ENCODE measurements around the gene BTBD1.

BTBD1 gene

DNA sequence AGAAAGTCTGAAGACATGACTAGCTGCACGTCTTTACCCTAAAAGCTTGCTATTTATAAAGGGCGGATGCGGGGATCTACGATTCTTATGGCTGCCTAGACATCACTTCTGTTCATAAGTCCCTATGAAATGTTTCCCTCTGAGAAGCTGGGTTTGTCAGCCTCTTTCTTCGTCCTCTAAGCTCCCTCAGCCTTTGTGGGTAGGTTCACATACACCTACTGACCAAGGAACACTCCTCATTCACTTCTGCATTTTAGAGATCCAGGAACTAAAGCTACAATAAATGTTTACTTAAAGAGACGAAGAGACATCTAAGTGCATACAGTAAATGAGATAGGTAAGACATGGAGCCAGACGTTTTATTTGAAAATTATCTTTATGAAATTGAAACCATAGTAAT lies 97.7 kb downstream of the BTBD1 start:
- no peak for DNase-seq (ENCODE audit: low read depth)
- TF ChIP-seq, protein P1, sequence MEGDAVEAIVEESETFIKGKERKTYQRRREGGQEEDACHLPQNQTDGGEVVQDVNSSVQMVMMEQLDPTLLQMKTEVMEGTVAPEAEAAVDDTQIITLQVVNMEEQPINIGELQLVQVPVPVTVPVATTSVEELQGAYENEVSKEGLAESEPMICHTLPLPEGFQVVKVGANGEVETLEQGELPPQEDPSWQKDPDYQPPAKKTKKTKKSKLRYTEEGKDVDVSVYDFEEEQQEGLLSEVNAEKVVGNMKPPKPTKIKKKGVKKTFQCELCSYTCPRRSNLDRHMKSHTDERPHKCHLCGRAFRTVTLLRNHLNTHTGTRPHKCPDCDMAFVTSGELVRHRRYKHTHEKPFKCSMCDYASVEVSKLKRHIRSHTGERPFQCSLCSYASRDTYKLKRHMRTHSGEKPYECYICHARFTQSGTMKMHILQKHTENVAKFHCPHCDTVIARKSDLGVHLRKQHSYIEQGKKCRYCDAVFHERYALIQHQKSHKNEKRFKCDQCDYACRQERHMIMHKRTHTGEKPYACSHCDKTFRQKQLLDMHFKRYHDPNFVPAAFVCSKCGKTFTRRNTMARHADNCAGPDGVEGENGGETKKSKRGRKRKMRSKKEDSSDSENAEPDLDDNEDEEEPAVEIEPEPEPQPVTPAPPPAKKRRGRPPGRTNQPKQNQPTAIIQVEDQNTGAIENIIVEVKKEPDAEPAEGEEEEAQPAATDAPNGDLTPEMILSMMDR (IDR thresholded peaks at IDR 0.05; ENCODE audit: low read depth, low read length, missing control alignments) = no peak
- H3K4me3 ChIP-seq (ENCODE audit: low read depth, low read length) = no peak overlapping the region

DNA sequence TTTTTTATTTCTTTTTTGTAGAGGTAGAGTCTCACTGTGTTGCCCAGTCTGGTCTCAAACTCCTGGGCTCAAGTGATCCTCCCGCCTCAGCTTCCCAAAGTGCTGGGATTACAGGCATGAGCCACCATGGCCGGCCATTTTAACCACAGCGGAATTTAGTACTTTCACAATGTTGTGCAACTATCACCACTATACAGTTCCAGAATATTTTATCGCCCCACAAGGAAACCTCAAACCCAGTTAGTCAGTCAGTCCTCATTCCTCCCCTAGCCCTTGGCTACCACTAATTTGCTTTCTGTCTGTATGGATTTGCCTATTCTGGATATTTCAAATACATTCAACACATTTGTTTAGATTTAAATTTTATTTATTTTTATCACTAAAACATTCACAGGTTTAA lies 99.0 kb downstream of the BTBD1 start:
- no peak overlapping the region for H3K4me3 ChIP-seq (ENCODE audit: low read depth, low read length)
- DNase-seq (ENCODE audit: low read depth) = no peak
- TF ChIP-seq, protein P1 (IDR thresholded peaks at IDR 0.05; ENCODE audit: low read depth, low read length, missing control alignments) = no peak

DNA sequence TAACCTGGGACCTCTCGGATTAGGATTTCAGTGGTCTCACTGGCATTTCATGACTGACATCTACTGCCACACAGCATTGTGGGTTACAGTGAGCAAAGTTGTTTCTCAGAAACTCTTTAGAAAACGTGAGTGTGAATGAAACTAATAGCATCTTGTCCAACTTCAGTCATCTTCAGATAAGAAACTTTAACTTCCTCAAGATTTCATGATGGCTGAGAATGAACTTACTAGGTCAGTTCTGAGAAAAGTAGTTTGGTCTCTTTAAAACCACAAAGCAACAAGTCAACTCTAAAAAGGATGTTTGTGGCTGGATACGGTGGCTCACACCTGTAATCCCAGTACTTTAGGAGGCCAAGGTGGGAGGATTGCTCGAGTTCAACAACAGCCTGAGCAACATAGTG lies 100.4 kb downstream of the BTBD1 start:
- TF ChIP-seq, protein P1 (IDR thresholded peaks at IDR 0.05; ENCODE audit: low read depth, low read length, missing control alignments) = no peak
- DNase-seq (ENCODE audit: low read depth) = peak; percentile 65
- no peak overlapping the region for H3K4me3 ChIP-seq (ENCODE audit: low read depth, low read length)

Data from GM12864 (cell line).